ENCODE measurements around the gene SOX21.
"Not testable (repeated sequence)": the region's sequence is repeated elsewhere in the genome, so short reads cannot be mapped to it uniquely, and the experiment has no call there.

SOX21 gene

GRCh38 chr13:94712287-94712811 is at the start of gene SOX21:
TSS of gene SOX21 (minus strand) at chr13:94712545. CDS start at chr13:94712049, 496 bp downstream.
- no peak for DNase-seq

- no peak for DNase-seq
Observed at GRCh38 chr13:94761407-94761806, 49.1 kb upstream of the SOX21 start.

GRCh38 chr13:94759120-94759728 is 46.9 kb upstream of the SOX21 start:
- no peak for DNase-seq

- no peak for DNase-seq
Observed at GRCh38 chr13:94758436-94758960, 46.2 kb upstream of the SOX21 start.

GRCh38 chr13:94753327-94753726 is 41.0 kb upstream of the SOX21 start:
- no peak for DNase-seq

GRCh38 chr13:94749162-94749561 is 36.8 kb upstream of the SOX21 start:
- no peak for DNase-seq

- DNase-seq, result no peak
Observed at GRCh38 chr13:94739235-94739634, 26.9 kb upstream of the SOX21 start.

- no peak for DNase-seq
Observed at GRCh38 chr13:94731028-94731427, 18.7 kb upstream of the SOX21 start.

GRCh38 chr13:94729941-94730340 is 17.6 kb upstream of the SOX21 start:
- DNase-seq, result not testable (repeated sequence)

- no peak for DNase-seq
Observed at GRCh38 chr13:94726425-94726824, 14.1 kb upstream of the SOX21 start.

- DNase-seq, result no peak
Observed at GRCh38 chr13:94722609-94723345, 10.4 kb upstream of the SOX21 start.

- DNase-seq, result not testable (repeated sequence)
Observed at GRCh38 chr13:94718697-94719096, 6.4 kb upstream of the SOX21 start.

- no peak for DNase-seq
Observed at GRCh38 chr13:94717916-94718315, 5.6 kb upstream of the SOX21 start.

- DNase-seq, result no peak
Observed at GRCh38 chr13:94716016-94716415, 3.7 kb upstream of the SOX21 start.

- no peak for DNase-seq
Observed at GRCh38 chr13:94713561-94714182, 1.3 kb upstream of the SOX21 start.

- no peak for DNase-seq
Observed at GRCh38 chr13:94712812-94713560, 641 bp upstream of the SOX21 start.

- DNase-seq, result no peak
Observed at GRCh38 chr13:94711561-94712286, 621 bp downstream of the SOX21 start.

- DNase-seq, result no peak
Observed at GRCh38 chr13:94710881-94711560, 1.3 kb downstream of the SOX21 start.

GRCh38 chr13:94710065-94710781 is 2.1 kb downstream of the SOX21 start:
- DNase-seq, result no peak

GRCh38 chr13:94709001-94709834 is 3.1 kb downstream of the SOX21 start:
- DNase-seq, result no peak
